ENCODE measurements around the gene MOB3A. TPM values are rescaled to one million over a fixed set of nuclear protein-coding genes. Genes with fewer than 3 reads are reported as not detected.

MOB3A gene
- total and polyA plus RNA-seq, 2 of the 8 experiments (the other 6 are each of a cell fraction or from before 2014, with no cell fraction given) = 9.2 to 9.6 TPM

DNA sequence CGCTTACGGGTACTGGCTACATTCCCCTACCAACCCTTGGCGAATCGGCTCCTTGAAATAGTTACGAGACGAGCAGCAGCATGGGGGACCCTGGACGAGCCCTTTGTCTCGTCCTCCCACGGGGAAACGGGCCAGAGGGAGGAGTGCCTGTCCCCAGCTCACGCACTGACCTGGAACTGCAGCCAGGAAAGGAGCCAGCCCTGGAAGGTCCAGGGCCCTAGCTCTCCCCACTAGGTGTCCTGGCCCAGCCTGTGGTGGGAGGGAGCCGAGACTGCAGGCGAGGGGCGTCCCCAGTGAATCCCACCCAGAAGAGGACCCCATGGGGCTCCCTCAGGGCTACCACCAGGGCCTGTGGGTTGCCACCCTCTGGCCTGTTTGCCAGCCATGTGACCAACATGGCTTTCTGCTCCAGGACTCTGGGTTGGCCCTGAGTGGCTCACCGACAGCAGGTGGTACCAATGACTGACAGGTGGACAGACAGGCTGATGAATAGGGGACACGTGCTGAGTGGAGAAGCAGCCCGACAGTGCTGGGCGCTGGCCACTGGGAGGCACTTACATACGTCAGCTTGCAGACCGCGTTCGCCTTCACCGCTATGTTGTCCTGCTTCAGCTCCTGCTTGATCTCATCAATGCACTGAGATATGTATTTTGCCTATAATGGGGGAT is 42.1 kb upstream of the MOB3A start:
- Histone ChIP-seq H3K4me3 (ENCODE audit: extremely low read depth in 1 of 4, insufficient read depth in 2 of 4, low read depth in 3 of 4, low read length in 4 of 4) (no peak overlapping the region), H4K91ac (replicated peaks; ENCODE audit: insufficient read length, low read length) (no peak overlapping the region), H4K8ac (ENCODE audit: extremely low read depth, insufficient read depth, low read length) (no peak overlapping the region), H4K20me1 (replicated peaks in 1 of 2; ENCODE audit: control insufficient read depth in 1 of 2, insufficient read depth in 2 of 2, low read length in 2 of 2) (peaks cover 21 to 24% of the 10 kb centered on the region in 2 experiments), H3K4me1 (replicated peaks in 1 of 4; ENCODE audit: control insufficient read depth in 3 of 4, insufficient read depth in 4 of 4, low read length in 3 of 4) (no peaks in the 10 kb centered on the region), H3K14ac (ENCODE audit: insufficient read length) (no peak overlapping the region), H4K5ac (ENCODE audit: insufficient read length, low read depth, low read length) (no peak overlapping the region), H3K56ac (replicated peaks; ENCODE audit: insufficient read length, low read depth, low read length) (no peak overlapping the region), H2BK12ac (ENCODE audit: low read depth, low read length) (no peak overlapping the region), H3K9me3 (ENCODE audit: insufficient read depth in 2 of 2, low read depth in 1 of 2, low read length in 1 of 2) (no peaks in the 10 kb centered on the region), H3K79me1 (ENCODE audit: low read depth, low read length) (peaks cover 8% of the 10 kb centered on the region), H3K36me3 (ENCODE audit: control insufficient read depth in 2 of 4, insufficient read depth in 4 of 4, low read length in 3 of 4) (peaks cover 9 to 22% (median 13%) of the 10 kb centered on the region in 4 experiments; a peak in 5 of 8 replicates), H2AFZ (ENCODE audit: low read length) (no peak overlapping the region), H3K27ac (ENCODE audit: low read depth, low read length) (no peak overlapping the region), H3K79me2 (ENCODE audit: control insufficient read depth in 1 of 2, insufficient read depth in 2 of 2, low read length in 2 of 2) (peaks cover 6 to 55% of the 10 kb centered on the region in 2 experiments; a peak in 3 of 4 replicates), H2AK5ac (ENCODE audit: low read depth, low read length) (no peak overlapping the region), H3K23me2 (ENCODE audit: low read depth, low read length) (no peaks in the 10 kb centered on the region), H2BK5ac (ENCODE audit: low read depth, low read length) (no peak overlapping the region), H3K4me2 (ENCODE audit: insufficient read depth in 1 of 2, low read depth in 2 of 2, low read length in 2 of 2) (no peak overlapping the region), H3K27me3 (replicated peaks in 1 of 4; ENCODE audit: control insufficient read depth in 3 of 4, extremely low read depth in 1 of 4, insufficient read depth in 3 of 4, low read length in 3 of 4) (no peaks in the 10 kb centered on the region; a peak in 1 of 7 replicates), H3K23ac (ENCODE audit: insufficient read length) (no peak overlapping the region), H2BK20ac (ENCODE audit: low read length) (no peak overlapping the region), H2BK15ac (ENCODE audit: low read length) (no peak overlapping the region), H3K18ac (ENCODE audit: extremely low read depth, low read length) (no peak overlapping the region), H3K4ac (replicated peaks; ENCODE audit: insufficient read length, low read depth, low read length) (no peak overlapping the region), H2BK120ac (replicated peaks; ENCODE audit: low read depth, low read length) (no peak overlapping the region), H3K9ac (replicated peaks in 1 of 4; ENCODE audit: extremely low read depth in 1 of 4, low read depth in 3 of 4, low read length in 3 of 4) (no peak overlapping the region)
- TF ChIP-seq, protein P1, sequence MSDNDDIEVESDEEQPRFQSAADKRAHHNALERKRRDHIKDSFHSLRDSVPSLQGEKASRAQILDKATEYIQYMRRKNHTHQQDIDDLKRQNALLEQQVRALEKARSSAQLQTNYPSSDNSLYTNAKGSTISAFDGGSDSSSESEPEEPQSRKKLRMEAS (IDR thresholded peaks at IDR 0.05) = no peak
- TF ChIP-seq RFX5 (IDR thresholded peaks at IDR 0.05; ENCODE audit: borderline replicate concordance, low read depth, low read length) = no peak
- no peak for TF ChIP-seq BACH1 (IDR thresholded peaks at IDR 0.05; ENCODE audit: low read length)
- no peak for TF ChIP-seq KDM5A (IDR thresholded peaks at IDR 0.05; ENCODE audit: low read length)
- no peak for TF ChIP-seq CHD1 (IDR thresholded peaks at IDR 0.05; ENCODE audit: low read depth, low read length)
- no peak for TF ChIP-seq SP4 (IDR thresholded peaks at IDR 0.05; ENCODE audit: low read length)
- no peak for TF ChIP-seq EP300 (IDR thresholded peaks at IDR 0.05; ENCODE audit: borderline replicate concordance in 1 of 2, low read depth in 2 of 2, low read length in 2 of 2)
- TF ChIP-seq, protein P2, sequence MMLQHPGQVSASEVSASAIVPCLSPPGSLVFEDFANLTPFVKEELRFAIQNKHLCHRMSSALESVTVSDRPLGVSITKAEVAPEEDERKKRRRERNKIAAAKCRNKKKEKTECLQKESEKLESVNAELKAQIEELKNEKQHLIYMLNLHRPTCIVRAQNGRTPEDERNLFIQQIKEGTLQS (IDR thresholded peaks at IDR 0.05; ENCODE audit: insufficient read depth, low read depth, low read length) = no peak
- no peak for TF ChIP-seq TAF1 (IDR thresholded peaks at IDR 0.05; ENCODE audit: low read depth, low read length)
- DNase-seq (ENCODE audit: low read depth in 1 of 2, low spot score in 2 of 2) (no peak), FAIRE-seq (no peak)
- 97% methylated on average over 22 of the region's 23 CpGs; no CpG with 5 or more reads in 1 of the 2 experiments for WGBS, 2 experiments (ENCODE audit: extremely low coverage in 1 of 2, insufficient coverage in 1 of 2, insufficient read length in 1 of 2, insufficient replicate concordance in 2 of 2, low coverage in 1 of 2, low lambda C conversion rate in 2 of 2, missing lambda C conversion rate in 1 of 2)
- ChIA-PET CTCF (ENCODE audit: partially characterized antibody) (interaction anchor here (1.3 to 2.1 kb wide), 2 partner anchors 9 to 34 kb away, joined by 3 to 4 read pairs; no protein-coding TSS in a partner anchor), POLR2A (ENCODE audit: partially characterized antibody) (interaction anchor here (0.7 kb wide), 1 partner anchor 87 kb away, joined by 3 read pairs; no protein-coding TSS in a partner anchor)

Data from H1 (cell line).